ENCODE results near the gene RNU6-9. TPM values are rescaled to one million over a fixed set of nuclear protein-coding genes. Genes with fewer than 3 reads are reported as not detected.

The RNU6-9 gene
- total and polyA plus RNA-seq, 11 donors = not detected

DNA sequence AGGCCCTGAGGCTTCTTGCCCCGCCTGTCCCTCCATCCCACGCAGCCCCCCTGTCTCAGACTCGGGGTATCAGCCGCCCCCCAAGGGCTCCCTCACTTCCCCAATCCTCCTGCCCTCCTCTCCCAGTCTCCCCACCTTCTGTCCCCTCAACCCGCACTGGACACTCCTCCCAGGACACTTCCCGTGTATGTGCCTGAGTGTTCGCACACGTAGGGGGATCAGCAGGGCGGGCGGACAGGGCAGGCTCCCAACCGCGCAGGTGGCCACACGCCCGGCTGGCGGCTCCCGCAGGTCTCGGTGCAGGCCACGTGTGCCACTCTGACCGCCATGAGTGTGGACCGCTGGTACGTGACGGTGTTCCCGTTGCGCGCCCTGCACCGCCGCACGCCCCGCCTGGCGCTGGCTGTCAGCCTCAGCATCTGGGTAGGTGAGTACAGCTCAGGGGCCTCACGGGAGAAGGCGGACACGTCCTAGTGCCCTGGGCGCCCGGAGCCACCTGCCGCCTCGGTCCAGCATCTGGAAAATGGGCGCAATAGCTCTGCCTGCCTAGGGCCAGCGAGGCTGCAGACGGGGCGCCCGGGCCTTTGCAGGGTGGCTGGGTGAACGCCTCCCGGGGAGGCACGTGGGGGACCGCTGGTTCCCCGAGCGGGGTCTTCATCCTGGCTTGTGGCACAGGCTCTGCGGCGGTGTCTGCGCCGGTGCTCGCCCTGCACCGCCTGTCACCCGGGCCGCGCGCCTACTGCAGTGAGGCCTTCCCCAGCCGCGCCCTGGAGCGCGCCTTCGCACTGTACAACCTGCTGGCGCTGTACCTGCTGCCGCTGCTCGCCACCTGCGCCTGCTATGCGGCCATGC lies 26.1 kb downstream of the RNU6-9 start:
- no peak for TF ChIP-seq POLR2A (IDR thresholded peaks at IDR 0.05)
- TF ChIP-seq, protein P1, sequence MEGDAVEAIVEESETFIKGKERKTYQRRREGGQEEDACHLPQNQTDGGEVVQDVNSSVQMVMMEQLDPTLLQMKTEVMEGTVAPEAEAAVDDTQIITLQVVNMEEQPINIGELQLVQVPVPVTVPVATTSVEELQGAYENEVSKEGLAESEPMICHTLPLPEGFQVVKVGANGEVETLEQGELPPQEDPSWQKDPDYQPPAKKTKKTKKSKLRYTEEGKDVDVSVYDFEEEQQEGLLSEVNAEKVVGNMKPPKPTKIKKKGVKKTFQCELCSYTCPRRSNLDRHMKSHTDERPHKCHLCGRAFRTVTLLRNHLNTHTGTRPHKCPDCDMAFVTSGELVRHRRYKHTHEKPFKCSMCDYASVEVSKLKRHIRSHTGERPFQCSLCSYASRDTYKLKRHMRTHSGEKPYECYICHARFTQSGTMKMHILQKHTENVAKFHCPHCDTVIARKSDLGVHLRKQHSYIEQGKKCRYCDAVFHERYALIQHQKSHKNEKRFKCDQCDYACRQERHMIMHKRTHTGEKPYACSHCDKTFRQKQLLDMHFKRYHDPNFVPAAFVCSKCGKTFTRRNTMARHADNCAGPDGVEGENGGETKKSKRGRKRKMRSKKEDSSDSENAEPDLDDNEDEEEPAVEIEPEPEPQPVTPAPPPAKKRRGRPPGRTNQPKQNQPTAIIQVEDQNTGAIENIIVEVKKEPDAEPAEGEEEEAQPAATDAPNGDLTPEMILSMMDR (IDR thresholded peaks at IDR 0.05) = no peak
- intact Hi-C loops (cut with DNase I) = loop anchor here (2.0 to 10.0 kb wide), 12 partner anchors 27 to 325 kb away; partner anchors contain the start of genes CFD (in 3 of the 10), ATP5F1D (in 1 of the 10), MED16 (in 1 of the 10) and MIDN (in 1 of the 10)
- WGBS, 4 donors = 2 to 5% (median 3%) methylated on average over 34 to 68 of the region's 68 CpGs
- DNase-seq (no peak), ATAC-seq (no peak)
- Histone ChIP-seq H3K4me1 (peaks cover 7 to 54% (median 30%) of the 10 kb centered on the region in 12 donors), H3K27me3 (peaks cover 38 to 54% (median 48%) of the 10 kb centered on the region in 9 donors), H3K27ac (peak overlapping the region in 1 of 12 donors; percentile 37), H3K4me3 (peak overlapping the region in 5 of 12 donors; percentile 6 to 51 (median 24)), H3K9me3 (no peaks in the 10 kb centered on the region), H3K36me3 (no peaks in the 10 kb centered on the region)

DNA sequence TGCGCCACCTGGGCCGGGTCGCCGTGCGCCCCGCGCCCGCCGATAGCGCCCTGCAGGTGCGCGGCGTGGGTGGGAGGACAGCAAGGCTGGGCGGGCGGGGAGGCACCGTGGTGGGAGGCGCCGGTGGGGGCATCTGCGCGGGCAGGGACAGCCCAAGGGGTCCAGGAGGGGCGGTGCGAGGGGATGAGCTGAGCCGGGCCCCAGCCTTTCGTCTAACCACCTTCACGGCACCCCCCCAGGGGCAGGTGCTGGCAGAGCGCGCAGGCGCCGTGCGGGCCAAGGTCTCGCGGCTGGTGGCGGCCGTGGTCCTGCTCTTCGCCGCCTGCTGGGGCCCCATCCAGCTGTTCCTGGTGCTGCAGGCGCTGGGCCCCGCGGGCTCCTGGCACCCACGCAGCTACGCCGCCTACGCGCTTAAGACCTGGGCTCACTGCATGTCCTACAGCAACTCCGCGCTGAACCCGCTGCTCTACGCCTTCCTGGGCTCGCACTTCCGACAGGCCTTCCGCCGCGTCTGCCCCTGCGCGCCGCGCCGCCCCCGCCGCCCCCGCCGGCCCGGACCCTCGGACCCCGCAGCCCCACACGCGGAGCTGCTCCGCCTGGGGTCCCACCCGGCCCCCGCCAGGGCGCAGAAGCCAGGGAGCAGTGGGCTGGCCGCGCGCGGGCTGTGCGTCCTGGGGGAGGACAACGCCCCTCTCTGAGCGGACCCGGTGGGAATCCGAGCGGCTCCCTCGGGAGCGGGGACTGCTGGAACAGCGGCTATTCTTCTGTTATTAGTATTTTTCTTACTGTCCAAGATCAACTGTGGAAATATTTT lies 27.0 kb downstream of the RNU6-9 start:
- no peaks in the 10 kb centered on the region for H3K36me3 ChIP-seq
- H3K4me1 ChIP-seq = peaks cover 7 to 61% (median 34%) of the 10 kb centered on the region in 12 donors
- H3K9me3 ChIP-seq = no peaks in the 10 kb centered on the region
- peak overlapping the region in 8 of 12 donors; percentile 5 to 51 (median 20) for H3K4me3 ChIP-seq
- peaks cover 38 to 54% (median 48%) of the 10 kb centered on the region in 9 donors for H3K27me3 ChIP-seq
- 0 to 2% (median 2%) methylated on average over 16 to 84 of the region's 84 CpGs for WGBS, 4 donors
- TF ChIP-seq, protein P1 (IDR thresholded peaks at IDR 0.05) = no peak
- TF ChIP-seq POLR2A (IDR thresholded peaks at IDR 0.05) = no peak
- DNase-seq (no peak), ATAC-seq (no peak)
- intact Hi-C loops (cut with DNase I) = loop anchor here (2.0 to 10.0 kb wide), 10 partner anchors 27 to 325 kb away; partner anchors contain the start of genes CFD (in 3 of the 10), ATP5F1D (in 1 of the 10), MED16 (in 1 of the 10) and MIDN (in 1 of the 10)
- H3K27ac ChIP-seq = peak overlapping the region in 1 of 12 donors; percentile 37

DNA sequence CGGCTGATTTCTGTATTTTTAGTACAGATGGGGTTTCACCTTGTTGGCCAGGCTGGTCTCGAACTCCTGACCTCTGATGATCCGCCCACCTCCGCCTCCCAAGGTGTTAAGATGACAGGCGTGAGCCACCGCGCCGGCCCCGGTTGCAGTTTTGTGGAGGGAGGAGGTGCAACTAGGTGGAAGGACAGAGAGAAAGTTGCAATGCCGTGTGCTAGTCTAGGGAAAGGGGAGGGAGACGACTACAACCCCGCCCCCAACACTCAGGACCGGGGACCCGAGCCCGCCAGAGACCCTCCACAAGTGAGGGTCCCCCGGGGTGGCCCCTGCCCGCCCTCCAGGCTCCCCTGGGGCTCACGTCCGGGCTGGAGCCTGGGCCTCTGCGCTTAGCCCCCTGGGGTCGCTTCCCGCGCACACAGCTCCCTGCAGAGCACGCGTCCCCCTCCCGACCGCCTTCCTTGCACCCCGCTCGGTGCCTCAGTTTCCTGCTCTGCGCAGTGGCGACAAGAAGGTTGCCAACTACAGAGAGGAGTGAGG lies 31.3 kb downstream of the RNU6-9 start:
- TF ChIP-seq, protein P1 (IDR thresholded peaks at IDR 0.05) = no peak
- TF ChIP-seq POLR2A (IDR thresholded peaks at IDR 0.05) = no peak
- Histone ChIP-seq H3K27ac (peak overlapping the region in 6 of 12 donors; percentile 54 to 93 (median 81)), H3K27me3 (peaks cover 13 to 19% (median 19%) of the 10 kb centered on the region in 9 donors), H3K9me3 (no peaks in the 10 kb centered on the region), H3K36me3 (peaks cover 0 to 7% (median 0%) of the 10 kb centered on the region in 9 donors), H3K4me3 (peak overlapping the region; percentile 54 to 96 (median 86)), H3K4me1 (peaks cover 0 to 49% (median 21%) of the 10 kb centered on the region in 12 donors)
- 13 to 24% (median 21%) methylated on average over 18 to 31 of the region's 31 CpGs for WGBS, 4 donors
- intact Hi-C loops (cut with DNase I) = loop anchor here in 5 of 10 donors (1.0 to 10.0 kb wide), 7 partner anchors 58 to 320 kb away; partner anchors contain the start of genes CFD (in 3 of the 5), ATP5F1D (in 1 of the 5), MIDN (in 1 of the 5) and WDR18 (in 1 of the 5)
- DNase-seq (no peak), ATAC-seq (no peak)

Data from heart left ventricle (tissue), 16 donors.